DMS53 (cell line): ENCODE results near the gene NUDT8.
"Not testable (repeated sequence)": the region's sequence is repeated elsewhere in the genome, so short reads cannot be mapped to it uniquely, and the experiment has no call there.

Source experiments
- DNase-seq: peaks from one replicate; lab custom pipeline; 2025; lab: John Stamatoyannopoulos, UW

Gene NUDT8

GRCh38 chr11:67588899-67589415 is 40.8 kb downstream of the NUDT8 start:
- DNase-seq, result not testable (repeated sequence)

DNA sequence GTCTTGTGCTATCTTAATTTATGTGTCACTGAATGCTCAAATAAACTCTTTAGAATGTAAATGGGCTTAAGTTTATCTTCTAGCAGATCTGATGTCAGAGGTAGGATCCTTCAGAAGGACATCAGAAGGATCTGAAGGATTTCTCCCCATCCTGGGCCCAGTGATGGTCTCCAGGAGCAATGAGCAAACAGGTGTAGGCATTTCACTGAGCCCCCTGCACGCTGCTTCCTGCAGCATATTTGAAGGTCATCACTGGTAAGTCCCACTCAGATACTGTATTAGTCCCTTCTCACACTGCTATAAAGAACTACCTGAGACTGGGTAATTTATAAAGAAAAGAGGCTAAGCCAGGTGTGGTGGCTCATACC is 41.6 kb downstream of the NUDT8 start:
- DNase-seq, result no peak

DNA sequence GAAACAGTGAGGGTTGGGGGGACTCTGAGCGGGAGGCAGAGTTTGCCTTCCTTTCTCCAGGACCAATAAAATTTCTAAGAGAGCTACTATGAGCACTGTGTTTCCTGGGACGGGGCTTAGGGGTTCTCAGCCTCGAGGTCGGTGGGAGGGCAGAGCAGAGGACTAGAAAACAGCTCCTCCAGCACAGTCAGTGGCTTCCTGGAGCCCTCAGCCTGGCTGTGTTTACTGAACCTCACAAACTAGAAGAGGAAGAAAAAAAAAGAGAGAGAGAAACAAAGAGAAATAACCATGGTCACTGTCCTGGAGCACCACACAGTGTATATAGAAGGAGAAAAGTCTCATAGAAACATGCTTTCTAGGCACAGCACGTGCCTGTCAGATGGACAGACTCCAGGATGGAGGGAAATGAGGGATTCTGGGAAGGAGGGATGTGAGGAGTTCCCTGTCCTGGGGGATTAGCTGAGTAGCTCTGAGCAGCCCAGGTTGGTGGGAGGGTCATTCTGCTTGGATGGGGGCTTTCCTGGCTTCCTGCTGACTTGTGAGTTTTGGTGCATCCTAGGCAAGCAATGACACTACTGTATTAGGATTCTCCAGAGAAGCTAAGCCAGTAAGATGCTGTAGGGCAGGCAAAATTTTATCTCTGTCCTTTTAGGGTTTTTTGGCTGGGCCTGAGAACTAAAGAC is 43.0 kb downstream of the NUDT8 start:
- DNase-seq, result no peak

DNA sequence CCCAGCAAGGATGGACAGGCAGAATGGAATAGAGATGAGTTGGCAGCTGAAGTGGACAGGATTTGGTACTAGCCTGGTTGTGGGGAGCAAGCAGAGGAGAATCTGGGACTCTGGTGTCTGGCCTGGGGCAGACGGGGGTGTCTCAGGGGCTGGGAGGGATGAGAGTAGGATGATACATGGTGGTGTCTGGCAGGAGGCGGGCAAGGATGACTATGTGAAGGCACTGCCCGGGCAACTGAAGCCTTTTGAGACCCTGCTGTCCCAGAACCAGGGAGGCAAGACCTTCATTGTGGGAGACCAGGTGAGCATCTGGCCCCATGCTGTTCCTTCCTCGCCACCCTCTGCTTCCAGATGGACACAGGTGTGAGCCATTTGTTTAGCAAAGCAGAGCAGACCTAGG is 43.8 kb downstream of the NUDT8 start:
- no peak for DNase-seq

DNA sequence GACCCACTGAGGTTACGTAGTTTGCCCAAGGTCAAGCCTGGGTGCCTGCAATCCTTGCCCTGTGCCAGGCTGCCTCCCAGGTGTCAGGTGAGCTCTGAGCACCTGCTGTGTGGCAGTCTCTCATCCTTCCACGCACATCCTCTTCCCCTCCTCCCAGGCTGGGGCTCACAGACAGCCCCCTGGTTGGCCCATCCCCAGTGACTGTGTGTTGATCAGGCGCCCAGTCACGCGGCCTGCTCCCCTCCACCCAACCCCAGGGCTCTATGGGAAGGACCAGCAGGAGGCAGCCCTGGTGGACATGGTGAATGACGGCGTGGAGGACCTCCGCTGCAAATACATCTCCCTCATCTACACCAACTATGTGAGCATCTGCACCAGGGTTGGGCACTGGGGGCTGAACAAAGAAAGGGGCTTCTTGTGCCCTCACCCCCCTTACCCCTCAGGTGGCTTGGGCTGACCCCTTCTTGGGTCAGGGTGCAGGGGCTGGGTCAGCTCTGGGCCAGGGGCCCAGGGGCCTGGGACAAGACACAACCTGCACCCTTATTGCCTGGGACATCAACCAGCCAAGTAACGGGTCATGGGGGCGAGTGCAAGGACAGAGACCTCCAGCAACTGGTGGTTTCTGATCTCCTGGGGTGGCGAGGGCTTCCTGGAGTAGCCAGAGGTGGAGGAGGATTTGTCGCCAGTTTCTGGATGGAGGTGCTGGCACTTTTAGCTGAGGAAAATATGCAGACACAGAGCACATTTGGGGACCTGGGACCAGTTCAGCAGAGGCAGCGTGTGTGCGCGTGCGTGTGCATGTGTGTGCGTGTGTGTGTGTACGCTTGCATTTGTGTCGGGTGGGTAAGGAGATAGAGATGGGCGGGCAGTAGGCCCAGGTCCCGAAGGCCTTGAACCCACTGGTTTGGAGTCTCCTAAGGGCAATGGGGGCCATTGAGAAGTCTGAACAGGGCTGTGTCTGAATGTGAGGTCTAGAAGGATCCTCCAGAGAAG is 44.6 kb downstream of the NUDT8 start:
- DNase-seq, result peak; percentile 55

DNA sequence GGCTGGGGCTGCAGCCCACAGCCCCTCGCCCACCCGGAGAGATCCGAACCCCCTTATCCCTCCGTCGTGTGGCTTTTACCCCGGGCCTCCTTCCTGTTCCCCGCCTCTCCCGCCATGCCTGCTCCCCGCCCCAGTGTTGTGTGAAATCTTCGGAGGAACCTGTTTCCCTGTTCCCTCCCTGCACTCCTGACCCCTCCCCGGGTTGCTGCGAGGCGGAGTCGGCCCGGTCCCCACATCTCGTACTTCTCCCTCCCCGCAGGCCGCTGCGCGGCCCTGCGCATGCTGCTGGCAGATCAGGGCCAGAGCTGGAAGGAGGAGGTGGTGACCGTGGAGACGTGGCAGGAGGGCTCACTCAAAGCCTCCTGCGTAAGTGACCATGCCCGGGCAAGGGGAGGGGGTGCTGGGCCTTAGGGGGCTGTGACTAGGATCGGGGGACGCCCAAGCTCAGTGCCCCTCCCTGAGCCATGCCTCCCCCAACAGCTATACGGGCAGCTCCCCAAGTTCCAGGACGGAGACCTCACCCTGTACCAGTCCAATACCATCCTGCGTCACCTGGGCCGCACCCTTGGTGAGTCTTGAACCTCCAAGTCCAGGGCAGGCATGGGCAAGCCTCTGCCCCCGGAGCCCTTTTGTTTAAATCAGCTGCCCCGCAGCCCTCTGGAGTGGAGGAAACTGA is 45.4 kb downstream of the NUDT8 start:
- DNase-seq, result peak; percentile 84

DNA sequence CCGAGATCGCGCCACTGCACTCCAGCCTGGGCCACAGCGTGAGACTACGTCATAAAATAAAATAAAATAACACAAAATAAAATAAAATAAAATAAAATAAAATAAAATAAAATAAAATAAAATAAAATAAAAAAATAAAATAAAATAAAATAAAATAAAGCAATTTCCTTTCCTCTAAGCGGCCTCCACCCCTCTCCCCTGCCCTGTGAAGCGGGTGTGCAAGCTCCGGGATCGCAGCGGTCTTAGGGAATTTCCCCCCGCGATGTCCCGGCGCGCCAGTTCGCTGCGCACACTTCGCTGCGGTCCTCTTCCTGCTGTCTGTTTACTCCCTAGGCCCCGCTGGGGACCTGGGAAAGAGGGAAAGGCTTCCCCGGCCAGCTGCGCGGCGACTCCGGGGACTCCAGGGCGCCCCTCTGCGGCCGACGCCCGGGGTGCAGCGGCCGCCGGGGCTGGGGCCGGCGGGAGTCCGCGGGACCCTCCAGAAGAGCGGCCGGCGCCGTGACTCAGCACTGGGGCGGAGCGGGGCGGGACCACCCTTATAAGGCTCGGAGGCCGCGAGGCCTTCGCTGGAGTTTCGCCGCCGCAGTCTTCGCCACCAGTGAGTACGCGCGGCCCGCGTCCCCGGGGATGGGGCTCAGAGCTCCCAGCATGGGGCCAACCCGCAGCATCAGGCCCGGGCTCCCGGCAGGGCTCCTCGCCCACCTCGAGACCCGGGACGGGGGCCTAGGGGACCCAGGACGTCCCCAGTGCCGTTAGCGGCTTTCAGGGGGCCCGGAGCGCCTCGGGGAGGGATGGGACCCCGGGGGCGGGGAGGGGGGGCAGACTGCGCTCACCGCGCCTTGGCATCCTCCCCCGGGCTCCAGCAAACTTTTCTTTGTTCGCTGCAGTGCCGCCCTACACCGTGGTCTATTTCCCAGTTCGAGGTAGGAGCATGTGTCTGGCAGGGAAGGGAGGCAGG is 46.2 kb downstream of the NUDT8 start, which contains the start of gene GSTP1:
Gene GSTP1 (plus strand): TSS at position 566 of the 958 bp plus-strand sequence. CDS start 32 bp downstream, at position 598.
- DNase-seq, result peak; percentile 99

- peak; percentile 64 for DNase-seq
These were observed 47.7 kb downstream of the NUDT8 start for GRCh38 chr11:67582011-67582410.

DNA sequence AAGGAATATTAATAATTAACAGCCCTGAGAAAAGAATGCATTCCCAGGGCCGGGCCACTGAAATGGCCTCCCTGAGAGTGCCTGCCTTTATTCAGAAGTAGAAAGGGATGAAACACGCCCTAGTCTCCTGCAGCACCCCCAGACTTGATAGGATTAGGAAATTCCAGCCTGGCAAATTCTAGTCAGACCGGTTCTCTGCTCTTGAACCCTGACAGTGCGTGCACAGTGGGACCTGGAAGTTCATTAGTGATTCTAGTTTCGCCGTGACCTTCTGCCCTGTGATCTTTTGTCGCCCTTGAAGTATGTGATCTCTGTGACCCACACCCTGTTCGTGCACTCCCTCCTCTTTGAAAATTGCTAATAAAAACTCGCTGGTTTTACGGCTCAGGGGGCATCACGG is 48.3 kb downstream of the NUDT8 start:
- peak; percentile 93 for DNase-seq

DNA sequence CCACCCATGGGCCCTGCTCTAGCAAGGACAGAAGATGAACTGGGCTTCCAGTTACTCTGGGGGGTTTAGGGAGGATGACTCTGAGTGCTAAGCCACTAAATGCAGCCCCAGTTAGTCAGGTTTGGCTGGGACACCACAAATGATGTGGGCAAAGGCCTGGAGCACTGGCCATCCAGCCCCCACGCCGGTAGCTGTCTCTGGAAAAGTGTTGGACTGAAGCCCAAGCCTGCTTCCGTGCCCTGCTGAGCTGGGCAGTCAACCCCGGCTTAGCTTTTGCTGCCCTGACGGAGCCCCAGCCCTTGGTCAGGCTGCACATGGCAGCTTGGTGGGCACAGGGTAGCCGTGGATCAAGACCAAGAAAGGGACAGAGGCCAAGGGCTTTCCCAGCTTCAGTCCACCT is 51.8 kb downstream of the NUDT8 start:
- no peak for DNase-seq
